GM23338 (cell line): ENCODE results near the gene GNB4.

Source experiments
- CTCF ChIP-seq, 2 experiments: fragments of 200-600 bp in 1 of 2; sonication (generic) in 1 of 2; conservative IDR thresholded peaks; 2 replicates each; pipeline versions ENCODE4 v1.5.1 to v1.6.1; 2016 to 2017; ENCODE audit warnings: antibody characterized with exemption in 2 of 2, low read depth in 2 of 2, mild to moderate bottlenecking in 2 of 2, moderate library complexity in 1 of 2
- EZH2 ChIP-seq: fragments of 200-600 bp; sonication (generic); IDR thresholded peaks from one replicate; pipeline ENCODE4 v1.8.0; 2017; ENCODE audit warnings: antibody characterized with exemption, mild to moderate bottlenecking, low read depth; ENCODE audit not compliant: unreplicated experiment
- EZH2phosphoT487 ChIP-seq: fragments of 200-600 bp; sonication (generic); IDR thresholded peaks from one replicate; pipeline ENCODE4 v1.8.1; 2018; ENCODE audit warnings: antibody characterized with exemption; ENCODE audit not compliant: unreplicated experiment
- POLR2AphosphoS5 ChIP-seq: IDR thresholded peaks from 2 replicates; pipeline ENCODE4 v1.6.1; 2016; ENCODE audit warnings: antibody characterized with exemption, low read depth
- STAT1 ChIP-seq: IDR thresholded peaks from one replicate; pipeline ENCODE4 v1.6.1; 2016; ENCODE audit warnings: antibody characterized with exemption; ENCODE audit not compliant: unreplicated experiment

- TF ChIP-seq CTCF (conservative IDR thresholded peaks at IDR 0.05; ENCODE audit: low read depth in 2 of 2), result no peak
- TF ChIP-seq POLR2AphosphoS5, result no peak
- TF ChIP-seq EZH2, result no peak
- TF ChIP-seq EZH2phosphoT487, result no peak
- no peak for TF ChIP-seq STAT1
These were observed 12.0 kb upstream of the GNB4 start for GRCh38 chr3:179463319-179463718.
